ENCODE results near the gene PRM1. TPM values are rescaled to one million over a fixed set of nuclear protein-coding genes. Genes with fewer than 3 reads are reported as not detected.

PRM1 gene
- total and polyA plus RNA-seq, 8 donors = not detected

- no peak within 1 kb of the TSS for H3K27ac ChIP-seq
- H3K9me3 ChIP-seq = no peaks in the 10 kb centered on the region
- H3K4me1 ChIP-seq = no peaks in the 10 kb centered on the region
- intact Hi-C loops (cut with DNase I) = no loop called here
- no peak for TF ChIP-seq CTCF (IDR thresholded peaks at IDR 0.05)
- no peak for DNase-seq
- no peaks in the 10 kb centered on the region for H3K36me3 ChIP-seq
- FAIRE-seq = no peak
- H3K27me3 ChIP-seq = no peaks in the 10 kb centered on the region
- 86 to 90% methylated on average over 26 of the region's 26 CpGs for WGBS, 2 donors
- no peak for ATAC-seq
- no peak within 1 kb of the TSS for H3K4me3 ChIP-seq
Observed at GRCh38 chr16:11276143-11276895, 4.8 kb downstream of the PRM1 start, which contains the start of gene PRM2. Gene PRM2, minus strand, starts transcription at chr16:11276480. Its CDS starts 110 bp downstream, at chr16:11276370.

GRCh38 chr16:11274964-11275363 is 6.2 kb downstream of the PRM1 start:
- H3K27me3 ChIP-seq = no peaks in the 10 kb centered on the region
- DNase-seq (no peak), ATAC-seq (no peak), FAIRE-seq (no peak)
- no peak overlapping the region for H3K4me3 ChIP-seq
- no peaks in the 10 kb centered on the region for H3K9me3 ChIP-seq
- intact Hi-C loops (cut with DNase I) = no loop called here
- H3K4me1 ChIP-seq = no peaks in the 10 kb centered on the region
- H3K36me3 ChIP-seq = no peaks in the 10 kb centered on the region
- 86 to 94% methylated on average over 7 of the region's 7 CpGs for WGBS, 2 donors
- no peak for TF ChIP-seq CTCF (IDR thresholded peaks at IDR 0.05)
- no peak overlapping the region for H3K27ac ChIP-seq

DNA sequence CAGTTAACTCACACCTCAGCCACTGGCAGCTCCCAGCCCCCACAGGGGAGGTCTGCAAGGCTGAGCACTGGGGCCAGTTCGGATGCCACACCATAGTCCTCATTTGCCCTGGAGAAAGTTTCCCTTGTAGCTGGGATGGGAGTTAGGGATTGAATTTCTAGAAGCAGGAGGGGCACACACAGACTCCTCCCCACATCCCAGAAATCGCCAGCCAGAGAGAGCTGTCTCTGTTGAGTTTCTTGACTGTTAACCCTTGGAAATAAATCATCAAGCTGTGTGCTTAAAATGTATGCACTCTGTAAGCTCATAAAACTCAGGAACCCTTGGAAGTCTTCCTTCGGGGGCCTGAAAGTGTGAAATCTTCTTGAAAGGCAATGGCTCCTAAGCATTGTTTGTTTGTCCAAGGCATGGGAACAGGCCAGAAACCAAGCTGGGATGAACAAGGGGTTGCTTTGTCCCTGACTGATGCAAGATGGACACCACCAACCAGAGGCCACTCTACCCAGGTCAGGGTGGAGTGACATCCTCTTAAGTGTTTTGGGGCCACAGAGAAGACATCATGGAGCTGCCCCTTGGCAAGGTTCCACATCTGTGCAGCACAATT is 7.3 kb downstream of the PRM1 start:
- DNase-seq = no peak
- Histone ChIP-seq H3K27me3 (no peaks in the 10 kb centered on the region), H3K4me3 (no peak overlapping the region), H3K36me3 (no peaks in the 10 kb centered on the region), H3K27ac (no peak overlapping the region), H3K9me3 (no peaks in the 10 kb centered on the region), H3K4me1 (no peaks in the 10 kb centered on the region)
- WGBS, 2 donors = 68 to 74% methylated on average over 3 of the region's 3 CpGs
- intact Hi-C loops (cut with DNase I) = no loop called here
- no peak for FAIRE-seq
- ATAC-seq = no peak
- no peak for TF ChIP-seq CTCF (IDR thresholded peaks at IDR 0.05)

DNA sequence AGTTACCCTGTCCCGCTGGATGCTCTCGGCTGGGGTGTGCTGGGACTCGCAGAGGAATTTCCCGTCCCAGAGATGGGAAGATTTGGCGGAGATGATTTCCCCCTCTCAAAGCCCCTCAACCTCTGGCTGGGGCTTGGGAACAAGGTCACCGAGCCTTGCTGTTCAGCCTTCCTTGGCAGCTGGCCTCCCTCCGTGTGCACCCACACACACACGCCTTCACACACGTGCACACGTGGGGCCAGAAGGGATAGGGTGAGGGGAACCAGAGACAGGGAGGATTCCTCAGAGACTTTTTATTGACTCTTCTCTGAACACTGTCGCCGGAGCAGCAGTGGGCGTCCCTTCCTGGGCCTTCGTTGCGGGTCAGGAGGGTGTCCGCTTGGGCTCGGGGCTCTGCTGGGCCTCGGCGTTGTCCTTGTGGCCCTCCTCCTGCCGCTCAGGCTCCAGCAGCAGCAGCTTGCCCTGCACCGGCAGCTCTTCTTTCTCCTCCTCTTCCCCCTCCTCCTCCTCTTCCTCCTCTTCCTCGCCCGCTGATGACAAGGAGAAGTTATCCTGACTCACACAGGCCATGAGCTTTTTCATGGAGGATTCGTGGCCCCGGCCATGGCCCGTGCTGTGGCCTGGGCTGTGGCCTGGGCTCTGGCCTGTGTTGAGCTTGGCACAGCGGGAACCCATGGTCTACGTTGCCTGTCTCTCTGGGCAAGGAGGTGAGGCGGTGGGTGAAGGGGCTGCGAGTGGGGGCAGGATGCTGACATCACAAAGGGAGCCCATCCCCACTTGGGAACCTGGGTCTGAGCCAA is 8.0 kb downstream of the PRM1 start, which contains the start of gene PRM3:
TSS of gene PRM3 (minus strand) at position 709 of the 800 bp plus-strand sequence. CDS start at position 675, 34 bp downstream.
- no peak within 1 kb of the TSS for H3K27ac ChIP-seq
- H3K4me1 ChIP-seq = no peaks in the 10 kb centered on the region
- no peaks in the 10 kb centered on the region for H3K9me3 ChIP-seq
- DNase-seq (no peak), ATAC-seq (no peak), FAIRE-seq (no peak)
- intact Hi-C loops (cut with DNase I) = no loop called here
- H3K36me3 ChIP-seq = no peaks in the 10 kb centered on the region
- no peak within 1 kb of the TSS for H3K4me3 ChIP-seq
- no peak for TF ChIP-seq CTCF (IDR thresholded peaks at IDR 0.05)
- 75 to 84% methylated on average over 30 of the region's 30 CpGs for WGBS, 2 donors
- no peaks in the 10 kb centered on the region for H3K27me3 ChIP-seq

Data from pancreas (tissue), 10 donors.